GM18499 (cell line): Measurements from ENCODE around the gene CRAMP1.
"Not testable (repeated sequence)": the region's sequence is repeated elsewhere in the genome, so short reads cannot be mapped to it uniquely, and the experiment has no call there.

Experiments used
- ATAC-seq: cut with Tn5 transposase; IDR thresholded peaks from one replicate; pipeline ENCODE4 v1.9.1; 2021; ENCODE audit warnings: moderate number of reproducible peaks; ENCODE audit not compliant: insufficient read depth, unreplicated experiment

Gene CRAMP1

DNA sequence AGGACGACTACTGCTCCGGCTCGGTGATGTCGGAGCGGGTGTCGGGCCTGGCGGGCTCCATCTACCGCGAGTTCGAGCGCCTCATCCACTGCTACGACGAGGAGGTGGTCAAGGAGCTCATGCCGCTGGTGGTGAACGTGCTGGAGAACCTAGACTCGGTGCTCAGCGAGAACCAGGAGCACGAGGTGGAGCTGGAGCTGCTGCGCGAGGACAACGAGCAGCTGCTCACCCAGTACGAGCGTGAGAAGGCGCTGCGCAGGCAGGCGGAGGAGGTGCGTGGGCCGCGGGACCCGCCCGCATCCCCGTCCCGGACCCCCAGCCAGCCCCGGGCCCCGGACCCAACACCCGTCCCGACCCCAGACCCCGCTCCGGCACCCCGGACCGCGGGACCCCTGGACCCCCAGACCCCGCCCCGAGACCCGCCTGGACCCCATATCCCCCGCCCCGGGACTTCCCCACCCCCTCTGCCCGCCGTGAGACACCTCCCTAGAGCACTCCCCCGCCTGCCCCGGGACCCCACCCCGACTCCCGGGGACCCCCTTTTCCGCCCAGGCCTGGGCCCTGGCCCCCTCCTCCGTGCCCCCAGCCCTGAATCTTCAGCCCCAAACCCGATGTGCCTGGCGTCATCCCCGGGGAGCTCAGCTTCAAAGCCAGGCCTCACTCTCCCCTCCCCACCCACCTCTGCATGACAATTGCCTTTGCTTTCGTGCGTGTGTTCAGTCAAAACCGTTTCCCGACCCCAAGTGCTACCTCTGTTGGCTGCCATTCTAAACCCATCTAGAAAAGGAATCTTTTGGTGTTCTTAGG is 94.4 kb downstream of the CRAMP1 start:
- ATAC-seq: no peak

DNA sequence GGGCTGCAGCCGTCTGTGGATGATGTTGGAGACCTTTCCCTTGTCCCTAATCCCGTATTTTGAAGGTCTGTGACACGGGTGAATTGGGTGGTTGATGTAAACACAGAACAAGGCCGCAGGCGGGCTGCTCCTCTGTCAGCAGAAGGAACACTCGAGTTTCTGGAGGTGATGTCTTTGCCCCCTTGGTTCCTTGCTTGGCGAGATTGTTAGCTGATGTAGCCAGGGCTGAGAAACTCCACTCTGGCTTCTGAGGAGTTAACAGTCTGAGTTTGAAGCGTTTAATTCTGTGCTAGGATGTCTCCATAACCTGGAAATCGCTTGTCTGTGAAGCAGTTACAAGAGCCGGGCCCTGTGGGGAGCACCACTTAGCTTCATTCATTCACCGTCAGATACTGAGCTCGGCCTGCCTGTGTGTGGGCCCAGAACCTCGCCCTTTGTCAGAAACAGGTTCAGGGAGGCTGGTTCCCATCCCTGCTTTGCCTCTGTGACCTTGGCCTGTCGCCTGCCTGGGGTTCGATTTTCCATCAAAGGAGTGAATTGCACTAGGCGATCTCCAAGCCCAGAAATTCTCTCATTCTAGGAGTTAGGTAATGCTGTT is 95.1 kb downstream of the CRAMP1 start:
- ATAC-seq: no peak

DNA sequence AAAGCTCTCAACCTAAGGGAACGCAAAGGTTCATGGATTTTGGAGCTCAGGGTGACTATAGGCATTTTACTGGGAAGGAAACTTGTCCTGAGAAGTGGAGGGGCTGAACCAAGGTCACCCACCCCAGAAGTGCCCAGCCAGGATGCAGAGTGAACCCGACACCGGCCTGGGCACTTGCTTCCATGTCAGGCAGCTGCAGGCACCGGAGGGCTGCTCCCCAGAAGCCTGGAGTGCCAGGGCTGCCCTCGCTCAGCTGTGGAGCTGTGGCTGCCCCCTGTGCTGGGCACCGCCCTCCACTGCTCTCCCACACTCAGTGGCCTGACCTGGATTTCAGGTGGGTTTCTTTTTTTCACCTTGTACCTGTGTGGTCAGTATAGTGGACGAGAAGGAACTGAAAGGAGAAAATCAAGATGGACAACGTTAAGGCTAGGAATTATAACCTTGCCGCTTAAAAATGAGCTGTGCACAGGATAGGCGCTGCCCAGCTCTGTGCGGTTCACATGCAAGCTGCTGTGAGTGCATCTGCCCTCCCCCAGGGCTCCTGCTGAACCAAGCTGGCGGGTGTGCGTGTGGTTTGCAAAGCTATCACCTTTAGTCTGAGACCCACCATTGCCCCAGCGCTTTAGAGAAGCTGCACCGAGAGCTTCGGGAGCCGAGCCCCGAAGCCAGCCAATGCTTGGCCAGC is 96.1 kb downstream of the CRAMP1 start:
- no peak for ATAC-seq

DNA sequence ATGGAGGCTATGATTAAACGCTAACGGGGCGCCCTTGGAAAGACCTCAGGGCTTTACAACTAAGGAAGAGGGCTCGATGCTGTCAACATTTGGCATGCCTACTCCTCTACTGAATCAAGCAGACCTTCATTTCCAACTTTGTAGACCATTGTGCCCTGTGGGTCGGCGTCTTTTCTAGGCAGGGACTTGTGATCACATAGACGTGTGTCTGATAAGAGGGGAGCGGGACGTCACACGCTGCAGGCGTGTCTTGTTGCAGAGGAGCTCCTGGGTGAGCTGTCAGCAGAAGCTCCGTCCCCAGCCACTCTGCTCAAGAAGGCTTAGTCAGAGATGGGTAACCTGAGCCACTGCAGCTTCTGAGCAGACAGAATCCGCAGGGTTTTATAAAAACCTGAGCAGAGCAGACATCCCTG is 96.6 kb downstream of the CRAMP1 start:
- ATAC-seq: no peak

DNA sequence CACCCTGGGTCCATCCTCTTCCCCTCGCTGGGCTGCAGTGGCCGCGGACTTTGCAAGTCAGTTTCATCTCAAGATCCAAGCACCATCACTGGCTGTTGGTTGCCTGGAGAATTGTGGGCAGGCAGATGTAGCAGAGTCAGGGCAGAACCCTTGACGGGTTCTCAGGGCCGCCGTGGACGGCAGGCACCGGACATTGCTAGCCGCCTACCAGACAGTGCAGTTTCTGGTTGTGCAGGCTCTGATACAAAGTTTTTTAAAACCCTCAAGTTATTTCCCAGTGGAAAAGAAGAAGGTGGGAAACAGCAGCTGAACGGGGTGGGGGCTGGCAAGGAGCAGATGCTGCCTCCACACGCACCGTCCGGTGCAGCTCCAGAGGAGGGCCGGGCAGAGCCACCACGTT is 97.2 kb downstream of the CRAMP1 start:
- no peak for ATAC-seq

DNA sequence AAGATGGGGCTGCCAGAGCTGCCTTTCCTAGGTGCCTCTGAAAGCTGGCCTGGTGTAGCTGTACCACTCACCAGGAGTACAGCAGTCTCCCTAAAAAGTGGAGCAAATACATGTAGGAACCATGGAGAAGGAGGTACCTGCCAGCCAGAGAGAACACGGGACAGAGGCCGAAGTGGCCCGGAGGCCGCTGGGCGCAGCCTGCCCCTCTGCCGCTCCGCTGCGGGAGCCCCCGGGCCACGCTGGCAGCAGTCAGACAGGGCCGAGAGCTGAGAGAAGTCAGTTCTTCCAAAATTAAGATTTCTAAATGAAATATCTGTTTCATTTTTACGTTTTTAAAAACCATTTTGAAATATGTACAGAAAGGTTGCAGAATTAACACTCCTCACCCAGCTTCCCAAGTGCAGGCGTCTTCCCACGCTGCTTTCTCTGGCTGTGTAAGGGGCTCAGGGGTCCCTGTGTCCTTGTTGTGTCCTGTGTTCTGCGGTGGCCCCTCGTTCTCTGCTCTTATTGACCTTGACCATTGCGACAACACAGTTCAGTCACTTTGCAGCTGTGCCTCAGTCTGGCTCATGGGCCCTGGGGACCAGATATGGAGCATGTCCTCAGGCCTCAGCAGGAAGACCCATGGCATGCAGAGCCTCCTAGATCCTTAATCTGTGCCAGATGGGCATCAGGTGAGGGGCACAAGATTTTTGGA is 98.8 kb downstream of the CRAMP1 start:
- ATAC-seq: no peak

DNA sequence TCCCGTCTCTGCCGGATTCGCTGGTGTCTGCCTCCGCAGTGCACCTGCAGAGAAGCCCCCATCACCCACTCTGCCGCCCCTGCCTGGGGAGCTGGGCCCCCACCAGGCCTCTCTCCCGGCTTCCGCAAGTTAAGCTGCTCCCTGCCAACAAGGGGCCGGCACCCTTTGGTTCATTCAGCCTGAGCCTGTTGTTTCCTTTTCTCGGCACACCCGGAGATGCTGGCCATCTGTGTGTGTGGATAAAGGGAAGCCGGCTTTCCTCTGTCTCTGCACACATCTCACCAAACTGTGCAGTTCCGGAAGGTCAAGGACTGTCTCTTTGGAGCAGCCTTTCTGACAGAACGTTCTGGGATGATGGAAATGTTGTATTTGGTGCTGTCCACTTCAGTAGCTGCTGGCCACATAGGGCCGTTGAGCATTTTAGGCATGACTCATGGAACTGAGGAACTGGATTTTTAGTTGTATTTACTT is 100.7 kb downstream of the CRAMP1 start:
- ATAC-seq: no peak

DNA sequence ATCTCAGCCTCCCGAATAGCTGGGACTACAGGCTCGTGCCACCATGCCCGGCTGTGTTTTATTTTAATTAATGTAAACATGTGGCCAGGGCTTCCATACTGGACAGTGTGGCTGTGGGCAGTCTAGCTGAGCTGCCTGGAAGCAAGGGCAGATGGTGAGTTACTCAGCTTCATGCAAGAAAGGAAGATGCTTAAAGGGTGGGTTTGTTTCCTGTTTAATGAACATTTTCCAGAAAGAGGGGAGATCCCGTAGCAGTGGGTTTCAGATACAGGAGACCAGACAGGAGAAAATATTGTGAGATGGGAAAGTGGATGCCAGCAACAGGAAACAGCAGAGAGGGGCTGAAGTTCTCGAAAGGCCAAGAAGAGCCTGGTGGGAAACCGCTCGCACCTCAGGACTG is 101.2 kb downstream of the CRAMP1 start:
- no peak for ATAC-seq

DNA sequence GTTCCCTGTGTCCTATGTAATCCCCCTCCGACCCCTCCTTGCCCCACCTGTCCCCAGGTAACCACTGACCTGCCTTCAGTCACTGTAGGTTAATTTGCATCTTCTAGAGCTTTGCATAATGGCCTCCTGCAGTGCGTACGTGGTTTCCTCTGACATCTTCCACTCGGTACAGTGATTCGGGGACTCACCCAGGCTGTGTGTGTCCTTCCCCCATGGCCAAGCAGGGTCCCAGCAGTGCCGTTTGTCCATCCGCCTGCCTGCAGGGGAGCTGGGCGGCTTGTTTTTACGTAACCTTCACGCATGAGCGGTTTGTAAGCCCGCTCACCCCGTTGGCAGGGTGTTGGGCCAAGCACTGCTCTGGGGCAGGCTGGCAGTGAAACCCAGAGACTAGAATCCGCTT is 101.8 kb downstream of the CRAMP1 start:
- no peak for ATAC-seq

DNA sequence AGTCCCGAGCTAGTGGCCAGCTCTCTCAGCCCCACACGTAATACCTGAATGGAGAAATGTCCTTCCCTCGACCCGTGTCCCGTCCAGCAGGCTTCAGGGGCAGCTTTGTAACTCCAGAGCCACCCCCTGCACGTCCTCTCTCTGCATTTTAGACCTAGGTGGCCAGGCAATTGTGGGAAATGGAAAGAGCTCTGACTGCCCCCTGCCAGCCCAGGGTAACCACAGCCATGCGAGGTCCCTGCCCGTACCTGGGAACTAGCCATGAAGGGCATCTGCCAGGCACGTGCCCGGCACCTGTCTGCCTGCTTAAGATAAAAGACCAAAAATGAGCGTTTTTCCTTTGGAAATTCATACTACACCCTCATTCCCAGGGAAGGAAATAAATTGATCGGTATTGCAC is 103.1 kb downstream of the CRAMP1 start:
- no peak for ATAC-seq

DNA sequence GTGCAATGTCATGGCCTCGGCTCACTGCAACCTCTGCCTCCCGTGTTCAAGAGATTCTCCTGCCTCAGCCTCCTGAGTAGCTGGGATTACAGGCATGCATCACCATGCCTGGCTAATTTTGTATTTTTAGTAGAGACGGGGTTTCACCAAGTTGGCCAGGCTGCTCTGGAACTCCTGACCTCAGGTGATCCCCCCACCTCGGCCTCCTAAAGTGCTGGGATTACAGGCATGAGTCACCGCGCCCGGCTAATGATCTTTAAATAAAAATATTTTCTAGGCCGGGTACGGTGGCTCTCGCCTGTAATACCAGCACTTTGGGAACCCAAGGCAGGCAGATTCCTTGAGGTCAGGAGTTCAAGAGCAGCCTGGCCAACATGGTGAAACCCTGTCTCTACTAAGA is 106.1 kb downstream of the CRAMP1 start:
- not testable (repeated sequence) for ATAC-seq

DNA sequence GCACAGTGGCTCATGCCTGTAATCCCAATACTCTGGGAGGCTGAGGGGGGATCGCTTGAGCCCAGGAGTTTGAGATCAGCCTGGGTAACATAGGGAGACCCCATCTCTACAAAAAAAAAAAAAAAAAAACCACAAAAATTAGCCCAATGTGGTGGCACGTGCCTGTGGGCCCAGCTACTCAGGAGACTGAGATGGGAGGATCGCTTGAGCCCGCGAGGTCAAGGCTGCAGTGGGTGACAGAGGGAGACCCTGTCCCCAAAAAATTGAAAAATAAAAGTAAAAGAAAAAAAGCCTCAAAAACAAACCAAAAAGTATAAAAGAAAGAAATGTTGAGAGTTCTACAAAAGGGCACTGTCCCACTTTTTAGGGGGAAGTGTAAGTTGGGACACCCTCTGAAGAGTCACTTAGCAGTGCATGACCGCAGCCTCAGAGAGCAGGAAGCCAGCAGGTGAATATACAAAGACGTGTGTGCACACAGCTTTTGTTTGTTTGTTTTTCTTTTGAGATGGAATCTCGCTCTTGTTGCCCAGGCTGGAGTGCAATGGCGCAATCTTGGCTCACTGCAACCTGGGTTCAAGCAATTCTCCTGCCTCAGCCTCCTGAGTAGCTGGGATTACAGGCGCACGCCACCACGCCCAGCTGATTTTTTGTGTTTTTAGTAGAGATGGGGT is 107.5 kb downstream of the CRAMP1 start:
- ATAC-seq: not testable (repeated sequence)

DNA sequence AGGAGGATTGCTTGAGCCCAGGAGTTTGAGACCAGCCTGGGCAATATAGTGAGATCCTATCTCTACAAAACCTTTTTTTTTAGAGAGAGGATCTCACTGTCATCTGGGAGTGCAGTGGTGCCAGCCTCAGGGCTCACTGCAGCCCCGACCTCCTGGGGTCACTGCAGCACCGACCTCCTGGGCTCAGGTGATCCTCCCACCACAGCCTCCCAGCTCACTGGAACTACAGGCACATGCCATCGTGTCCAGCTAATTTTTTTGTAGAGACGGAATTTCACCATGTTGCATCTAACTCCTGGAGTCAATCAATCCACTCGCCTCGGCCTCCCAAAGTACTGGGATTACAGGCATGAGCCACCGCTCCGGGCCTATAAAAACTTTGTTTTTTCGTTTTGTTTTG is 109.2 kb downstream of the CRAMP1 start:
- no peak for ATAC-seq

DNA sequence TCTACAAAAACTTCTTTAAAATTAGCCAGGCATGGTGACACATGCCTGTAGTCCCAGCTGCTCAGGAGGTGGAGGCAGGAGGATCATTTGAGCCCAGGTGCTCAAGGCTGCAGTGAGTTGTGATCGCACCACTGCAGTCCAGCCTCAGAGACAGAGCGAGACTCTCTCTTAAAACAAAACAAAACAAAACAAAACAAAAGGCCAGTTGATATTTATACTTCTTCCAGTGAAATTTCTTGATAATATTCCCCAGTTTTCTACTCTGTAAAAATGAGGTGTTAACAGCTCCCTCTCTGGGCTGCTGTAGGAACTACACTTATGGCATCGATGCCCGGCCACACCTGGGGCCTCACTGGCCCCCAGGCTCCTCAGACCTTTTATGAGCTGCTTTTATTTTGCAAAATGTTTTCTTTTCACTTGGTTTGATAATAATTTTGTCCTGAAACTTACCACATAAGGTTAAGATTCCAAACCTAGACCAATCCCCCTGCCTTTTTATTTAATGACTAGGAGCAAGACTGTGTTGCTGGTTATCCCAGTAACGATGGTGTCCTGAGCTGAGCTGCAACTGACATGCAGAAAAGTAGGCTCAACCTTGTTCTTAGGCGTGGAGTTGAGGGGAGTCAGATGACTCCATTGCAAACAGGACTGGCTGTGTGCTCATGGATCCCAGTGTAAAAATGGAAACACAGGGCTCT is 111.4 kb downstream of the CRAMP1 start:
- ATAC-seq: no peak

DNA sequence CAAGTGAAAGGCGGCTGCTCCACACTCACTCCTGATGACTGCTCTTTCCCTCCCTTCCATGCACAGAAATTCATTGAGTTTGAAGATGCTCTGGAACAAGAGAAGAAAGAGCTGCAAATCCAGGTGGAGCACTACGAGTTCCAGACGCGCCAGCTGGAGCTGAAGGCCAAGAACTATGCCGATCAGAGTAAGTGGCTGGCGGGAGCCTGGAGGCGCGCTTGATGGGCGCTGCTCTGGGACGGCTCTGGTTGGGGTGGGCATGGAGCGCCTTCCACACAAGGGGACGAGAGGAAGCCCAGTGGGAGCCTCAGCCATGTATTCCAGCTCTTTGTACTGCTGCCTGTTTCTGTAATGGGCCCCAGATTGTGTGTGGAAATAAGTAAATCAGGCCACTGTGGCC is 112.3 kb downstream of the CRAMP1 start:
- ATAC-seq: no peak

DNA sequence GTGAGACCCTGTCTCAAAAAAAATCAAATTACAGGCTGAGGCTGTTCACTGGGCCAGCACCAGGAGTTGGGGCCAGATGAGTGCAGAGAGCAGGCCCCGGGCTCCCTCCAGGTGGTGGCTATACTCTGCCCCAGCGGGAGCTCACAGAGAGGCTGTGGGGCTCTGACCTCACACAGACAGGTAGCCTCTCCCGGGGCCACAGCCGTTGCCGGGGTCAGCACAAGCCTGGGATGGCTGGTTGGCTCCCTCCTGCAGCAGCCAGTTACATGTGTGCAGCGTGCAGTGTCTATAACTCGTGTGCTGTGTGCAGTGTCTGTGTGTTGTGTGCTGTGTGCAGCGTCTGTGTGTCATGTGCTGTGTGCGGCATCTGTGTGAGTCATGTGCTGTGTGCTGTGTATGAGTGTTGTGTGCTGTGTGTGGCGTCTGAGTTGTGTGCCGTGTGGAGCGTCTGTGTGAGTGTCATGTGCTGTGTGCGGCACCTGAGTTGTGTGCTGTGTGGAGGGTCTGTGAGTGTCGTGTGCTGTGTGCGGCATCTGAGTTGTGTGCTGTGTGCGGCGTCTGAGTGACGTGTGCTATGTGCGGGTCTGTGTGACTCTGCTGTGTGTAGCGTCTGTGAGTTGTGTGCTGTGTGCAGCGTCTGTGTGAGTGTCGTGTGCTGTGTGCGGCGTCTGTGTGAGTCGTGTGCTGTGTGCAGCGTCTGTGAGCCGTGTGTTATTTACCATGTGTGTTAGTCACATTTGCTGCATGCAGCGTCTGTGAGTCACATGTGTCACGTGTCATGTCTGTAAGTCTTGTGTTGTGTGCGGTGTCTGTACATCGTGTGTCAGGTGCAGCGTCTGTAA is 114.7 kb downstream of the CRAMP1 start:
- no peak for ATAC-seq
